ENCODE results near the gene S100A5.

Gene S100A5

DNA sequence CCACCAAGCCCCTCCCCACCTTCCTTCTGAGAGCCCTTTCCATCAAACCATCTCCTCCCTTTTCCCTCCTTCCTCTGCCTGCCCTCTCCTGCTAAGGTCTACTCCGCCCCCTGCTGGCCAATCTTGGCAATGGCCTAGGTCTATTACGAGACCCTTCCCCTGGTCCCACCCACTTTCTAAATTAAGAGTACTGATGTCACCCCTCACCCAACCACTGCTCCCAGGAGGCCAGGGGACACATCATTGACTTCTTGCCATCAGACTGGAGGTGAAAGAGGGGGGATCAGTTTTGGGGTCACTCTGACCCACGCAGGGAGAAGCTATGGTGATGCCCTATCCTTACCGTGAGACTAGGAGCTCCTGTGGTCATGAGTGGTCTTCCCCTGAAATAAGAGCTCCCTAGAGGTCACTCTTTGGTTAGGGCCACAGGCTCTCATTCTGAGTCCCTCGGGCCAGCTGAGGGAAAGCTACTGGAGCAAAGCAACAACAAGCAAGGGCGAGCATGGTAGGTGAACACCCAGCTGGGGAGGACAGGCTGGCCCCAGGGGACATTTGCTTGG lies 45.7 kb downstream of the S100A5 start:
- Histone ChIP-seq H3K9me3 (ENCODE audit: insufficient read depth, low read length) (no peaks in the 10 kb centered on the region), H3K36me3 (ENCODE audit: insufficient read depth, insufficient read length, low read length) (no peaks in the 10 kb centered on the region), H3K9ac (ENCODE audit: insufficient read length, low read depth) (no peak overlapping the region), H3K4me3 (ENCODE audit: insufficient read length, low read depth) (no peak overlapping the region), H3K27me3 (ENCODE audit: insufficient read depth, insufficient read length) (no peaks in the 10 kb centered on the region), H3K4me1 (ENCODE audit: insufficient read depth, insufficient read length) (peaks cover 3% of the 10 kb centered on the region)
- no peak for TF ChIP-seq SUZ12 (IDR thresholded peaks at IDR 0.05; ENCODE audit: extremely low read depth, insufficient read depth, insufficient read length)
- no peak for TF ChIP-seq ZNF274 (IDR thresholded peaks at IDR 0.05; ENCODE audit: low read depth, low read length)
- TF ChIP-seq YY1 (IDR thresholded peaks at IDR 0.05; ENCODE audit: insufficient read depth, insufficient read length), result no peak
- DNase-seq (ENCODE audit: low read depth, low spot score), result peak; percentile 95

- H3K27me3 ChIP-seq (ENCODE audit: insufficient read depth, insufficient read length), result no peaks in the 10 kb centered on the region
- no peak overlapping the region for H3K9ac ChIP-seq (ENCODE audit: insufficient read length, low read depth)
- no peak overlapping the region for H3K4me3 ChIP-seq (ENCODE audit: insufficient read length, low read depth)
- TF ChIP-seq SUZ12 (IDR thresholded peaks at IDR 0.05; ENCODE audit: extremely low read depth, insufficient read depth, insufficient read length) (no peak), ZNF274 (IDR thresholded peaks at IDR 0.05; ENCODE audit: low read depth, low read length) (no peak), YY1 (IDR thresholded peaks at IDR 0.05; ENCODE audit: insufficient read depth, insufficient read length) (no peak)
- H3K36me3 ChIP-seq (ENCODE audit: insufficient read depth, insufficient read length, low read length), result no peaks in the 10 kb centered on the region
- DNase-seq (ENCODE audit: low read depth, low spot score), result no peak
- no peaks in the 10 kb centered on the region for H3K9me3 ChIP-seq (ENCODE audit: insufficient read depth, low read length)
- H3K4me1 ChIP-seq (ENCODE audit: insufficient read depth, insufficient read length), result peaks cover 3% of the 10 kb centered on the region
Observed at GRCh38 chr1:153493343-153493960, 47.3 kb downstream of the S100A5 start.

DNA sequence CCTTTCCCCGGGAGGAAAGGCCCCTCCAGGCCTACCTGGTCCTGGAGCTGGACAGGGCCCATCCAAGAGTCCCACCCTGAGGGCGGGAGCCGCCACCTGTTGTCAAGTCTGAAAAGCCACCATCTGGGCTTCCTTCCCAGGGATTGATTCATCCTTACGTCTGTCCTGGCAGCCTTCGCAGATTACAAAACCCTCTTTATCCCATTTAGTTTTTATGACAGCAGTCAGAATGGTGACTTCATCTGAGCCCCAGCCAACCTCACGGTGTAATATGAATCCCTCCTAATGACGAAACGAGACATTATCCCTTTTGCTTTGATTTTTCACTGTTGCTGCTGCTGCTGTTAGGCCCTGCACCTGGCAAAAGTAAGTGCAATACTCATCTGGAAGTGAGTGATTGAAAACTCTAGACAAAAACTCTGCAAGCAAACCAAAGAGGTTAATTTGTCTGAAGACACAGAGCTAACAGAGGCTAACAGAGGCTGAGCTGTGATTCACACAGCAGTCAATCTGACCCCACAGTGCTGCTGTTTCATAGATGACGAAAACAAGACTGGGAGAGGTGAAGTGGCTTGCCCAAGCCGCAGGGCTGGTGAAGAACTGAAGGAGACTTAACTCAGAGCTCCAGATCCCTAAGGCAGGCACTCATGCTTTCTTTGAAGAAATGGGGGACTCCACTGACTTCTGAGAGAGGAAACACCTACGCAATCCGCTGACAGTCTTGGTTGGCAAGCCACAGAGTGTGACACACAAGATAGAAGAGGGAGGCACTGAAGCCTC lies 50.3 kb downstream of the S100A5 start:
- DNase-seq (ENCODE audit: low read depth, low spot score), result no peak
- no peaks in the 10 kb centered on the region for H3K36me3 ChIP-seq (ENCODE audit: insufficient read depth, insufficient read length, low read length)
- H3K9me3 ChIP-seq (ENCODE audit: insufficient read depth, low read length), result no peaks in the 10 kb centered on the region
- no peak for TF ChIP-seq SUZ12 (IDR thresholded peaks at IDR 0.05; ENCODE audit: extremely low read depth, insufficient read depth, insufficient read length)
- H3K4me3 ChIP-seq (ENCODE audit: insufficient read length, low read depth), result no peak overlapping the region
- H3K27me3 ChIP-seq (ENCODE audit: insufficient read depth, insufficient read length), result no peaks in the 10 kb centered on the region
- H3K4me1 ChIP-seq (ENCODE audit: insufficient read depth, insufficient read length), result peaks cover 3% of the 10 kb centered on the region
- H3K9ac ChIP-seq (ENCODE audit: insufficient read length, low read depth), result no peak overlapping the region

DNA sequence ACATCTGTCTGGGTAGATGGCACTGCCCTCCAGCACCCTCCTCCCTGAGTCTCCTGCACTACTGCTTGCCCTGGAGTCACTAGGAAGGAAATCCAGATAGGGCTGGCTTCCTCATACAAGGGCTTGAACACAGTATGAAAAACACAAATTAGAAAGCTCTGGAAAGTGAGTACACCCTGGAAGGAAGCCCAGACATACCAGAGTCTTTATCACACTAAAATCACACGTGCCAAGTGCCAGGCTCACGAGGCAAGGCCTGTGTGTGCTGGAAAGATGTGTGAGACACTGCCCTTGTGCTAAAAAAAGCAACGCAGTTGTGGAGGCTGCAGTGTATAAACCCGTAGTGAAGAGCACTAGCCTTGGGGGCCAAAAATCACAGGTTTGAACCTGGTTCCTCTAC lies 52.0 kb downstream of the S100A5 start:
- DNase-seq (ENCODE audit: low read depth, low spot score), result no peak
- Histone ChIP-seq H3K4me1 (ENCODE audit: insufficient read depth, insufficient read length) (peaks cover 2% of the 10 kb centered on the region), H3K4me3 (ENCODE audit: insufficient read length, low read depth) (no peak overlapping the region), H3K27me3 (ENCODE audit: insufficient read depth, insufficient read length) (no peaks in the 10 kb centered on the region), H3K36me3 (ENCODE audit: insufficient read depth, insufficient read length, low read length) (no peaks in the 10 kb centered on the region), H3K9me3 (ENCODE audit: insufficient read depth, low read length) (no peaks in the 10 kb centered on the region), H3K9ac (ENCODE audit: insufficient read length, low read depth) (no peak overlapping the region)
- TF ChIP-seq YY1 (IDR thresholded peaks at IDR 0.05; ENCODE audit: insufficient read depth, insufficient read length) (no peak), ZNF274 (IDR thresholded peaks at IDR 0.05; ENCODE audit: low read depth, low read length) (no peak), SUZ12 (IDR thresholded peaks at IDR 0.05; ENCODE audit: extremely low read depth, insufficient read depth, insufficient read length) (no peak)

GRCh38 chr1:153487707-153488106 lies 53.0 kb downstream of the S100A5 start:
- peaks cover 2% of the 10 kb centered on the region for H3K4me1 ChIP-seq (ENCODE audit: insufficient read depth, insufficient read length)
- TF ChIP-seq SUZ12 (IDR thresholded peaks at IDR 0.05; ENCODE audit: extremely low read depth, insufficient read depth, insufficient read length), result no peak
- no peak for TF ChIP-seq YY1 (IDR thresholded peaks at IDR 0.05; ENCODE audit: insufficient read depth, insufficient read length)
- no peak for TF ChIP-seq ZNF274 (IDR thresholded peaks at IDR 0.05; ENCODE audit: low read depth, low read length)
- H3K4me3 ChIP-seq (ENCODE audit: insufficient read length, low read depth), result no peak overlapping the region
- no peaks in the 10 kb centered on the region for H3K9me3 ChIP-seq (ENCODE audit: insufficient read depth, low read length)
- H3K9ac ChIP-seq (ENCODE audit: insufficient read length, low read depth), result no peak overlapping the region
- no peak for DNase-seq (ENCODE audit: low read depth, low spot score)
- H3K27me3 ChIP-seq (ENCODE audit: insufficient read depth, insufficient read length), result no peaks in the 10 kb centered on the region
- H3K36me3 ChIP-seq (ENCODE audit: insufficient read depth, insufficient read length, low read length), result no peaks in the 10 kb centered on the region

Measured in NT2/D1 (cell line).